IMR-90 (cell line): ENCODE results near the gene FAAP24. TPM values are rescaled to one million over a fixed set of nuclear protein-coding genes. Genes with fewer than 3 reads are reported as not detected.

ENCODE experiments used
- ATAC-seq: fragments of 200-7000 bp; cut with Tn5 transposase; 2 replicates; pipeline ENCODE4 v1.9.1; 2020; ENCODE audit warnings: low read depth, mild to moderate bottlenecking, moderate library complexity
- BruUV-seq: library from RNA; stranded (reverse); fragments of 400-500 nt; replicated peaks from 2 replicates; lab custom pipeline; 2021; lab: Mats Ljungman, UMichigan
- CTCF ChIA-PET: fragments of 300-600 bp; formaldehyde crosslinking; extraction: SDS; loops from one replicate; lab custom pipeline; 2021; ENCODE audit warnings: antibody characterized with exemption; lab: Yijun Ruan, JAX
- POLR2A ChIA-PET: fragments of 300-600 bp; sonication (Branson Sonifier 250); formaldehyde crosslinking; loops from one replicate; lab custom pipeline; 2022; ENCODE audit warnings: antibody characterized with exemption; ENCODE audit not compliant: unreplicated experiment; lab: Charles Lee
- DNase-seq: peaks from one replicate; pipeline ENCODE4 v3.0.0; 2013
- H2AFZ ChIP-seq: replicated peaks from 2 replicates; pipeline ENCODE3; 2013; ENCODE audit warnings: low read length, mild to moderate bottlenecking; ENCODE audit not compliant: poor library complexity
- H2AK5ac ChIP-seq: 2 replicates; pipeline ENCODE4 v1.6.1; 2013; ENCODE audit warnings: low read depth, low read length, inconsistent platforms
- H2AK9ac ChIP-seq: replicated peaks from 2 replicates; pipeline ENCODE3; 2013; ENCODE audit warnings: mild to moderate bottlenecking, low read depth, low read length, moderate library complexity; ENCODE audit not compliant: poor library complexity
- H2BK120ac ChIP-seq: 2 replicates; pipeline ENCODE4 v1.6.1; 2013; ENCODE audit warnings: low read depth, low read length, inconsistent platforms
- H2BK15ac ChIP-seq: 3 replicates; pipeline ENCODE4 v1.6.1; 2013; ENCODE audit warnings: low read depth, low read length, inconsistent platforms
- H2BK20ac ChIP-seq: 2 replicates; pipeline ENCODE4 v1.6.1; 2013; ENCODE audit warnings: low read depth, mild to moderate bottlenecking, inconsistent platforms, low read length, moderate library complexity
- H2BK5ac ChIP-seq: 2 replicates; pipeline ENCODE4 v1.6.1; 2013; ENCODE audit warnings: mild to moderate bottlenecking, low read depth, low read length, inconsistent platforms; ENCODE audit not compliant: poor library complexity, severe bottlenecking
- H3K14ac ChIP-seq: replicated peaks from 2 replicates; pipeline ENCODE4 v1.6.1; 2013; ENCODE audit warnings: low read depth, low read length, inconsistent platforms
- H3K18ac ChIP-seq: 2 replicates; pipeline ENCODE4 v1.6.1; 2013; ENCODE audit warnings: low read depth, low read length, control low read depth
- H3K23ac ChIP-seq: 2 replicates; pipeline ENCODE4 v1.6.1; 2013; ENCODE audit warnings: low read depth, low read length, inconsistent platforms
- H3K27ac ChIP-seq: 2 replicates; pipeline ENCODE4 v1.5.1; 2013; ENCODE audit warnings: mild to moderate bottlenecking, control low read depth, low read length; ENCODE audit not compliant: insufficient read depth
- H3K27me3 ChIP-seq: 2 replicates; pipeline ENCODE4 v1.6.1; 2013; ENCODE audit warnings: low read length; ENCODE audit not compliant: control insufficient read depth, insufficient read depth
- H3K36me3 ChIP-seq: 2 replicates; pipeline ENCODE4 v1.6.1; 2013; ENCODE audit warnings: low read length, mixed read lengths; ENCODE audit not compliant: control insufficient read depth, insufficient read depth
- H3K4ac ChIP-seq: 2 replicates; pipeline ENCODE4 v1.6.1; 2013; ENCODE audit warnings: low read depth, low read length, inconsistent platforms
- H3K4me1 ChIP-seq: 2 replicates; pipeline ENCODE4 v1.6.1; 2013; ENCODE audit warnings: low read length, mixed read lengths; ENCODE audit not compliant: control insufficient read depth, insufficient read depth
- H3K4me2 ChIP-seq: 2 replicates; pipeline ENCODE4 v1.6.1; 2013; ENCODE audit warnings: low read depth, mild to moderate bottlenecking, control low read depth, low read length, moderate library complexity
- H3K4me3 ChIP-seq: 2 replicates; pipeline ENCODE4 v1.5.1; 2013; ENCODE audit warnings: low read depth, mild to moderate bottlenecking, control low read depth, low read length, moderate library complexity; ENCODE audit not compliant: insufficient read depth
- H3K56ac ChIP-seq: 2 replicates; pipeline ENCODE4 v1.6.1; 2013; ENCODE audit warnings: low read length, inconsistent platforms; ENCODE audit not compliant: insufficient read depth; ENCODE audit errors: extremely low read depth
- H3K79me1 ChIP-seq, 2 experiments: 2 replicates each; pipeline ENCODE4 v1.6.1; 2013; ENCODE audit warnings: low read length in 2 of 2, inconsistent platforms in 1 of 2, low read depth in 1 of 2
- H3K9ac ChIP-seq: 2 replicates; pipeline ENCODE4 v1.6.1; 2013; ENCODE audit warnings: low read depth, low read length, control low read depth
- H3K9me1 ChIP-seq: 2 replicates; pipeline ENCODE4 v1.6.1; 2013; ENCODE audit warnings: low read length, inconsistent platforms; ENCODE audit not compliant: insufficient read depth
- H3K9me3 ChIP-seq: 2 replicates; pipeline ENCODE4 v1.6.1; 2013; ENCODE audit warnings: low read length; ENCODE audit not compliant: control insufficient read depth, insufficient read depth
- H4K20me1 ChIP-seq: 2 replicates; pipeline ENCODE4 v1.6.1; 2013; ENCODE audit warnings: low read length, inconsistent platforms; ENCODE audit not compliant: insufficient read depth
- H4K5ac ChIP-seq: 2 replicates; pipeline ENCODE4 v1.6.1; 2013; ENCODE audit warnings: mild to moderate bottlenecking, low read depth, low read length, control low read depth
- H4K8ac ChIP-seq, 2 experiments: 2 replicates each; pipeline ENCODE4 v1.6.1; 2013; ENCODE audit warnings: low read depth in 2 of 2, low read length in 2 of 2, control low read depth in 1 of 2, inconsistent platforms in 1 of 2
- H4K91ac ChIP-seq: 2 replicates; pipeline ENCODE4 v1.6.1; 2013; ENCODE audit warnings: low read depth, low read length, inconsistent platforms; ENCODE audit not compliant: insufficient read depth
- CEBPB ChIP-seq: IDR thresholded peaks from 2 replicates; pipeline ENCODE4 v1.6.1; 2012; ENCODE audit warnings: low read depth, low read length, improper control_type of control experiment
- NFE2L2 ChIP-seq: fragments of 150-350 bp; IDR thresholded peaks from 2 replicates; pipeline ENCODE4 v1.6.1; 2016; ENCODE audit warnings: low read depth, mild to moderate bottlenecking, low read length
- POLR2A ChIP-seq: IDR thresholded peaks from 2 replicates; pipeline ENCODE4 v1.6.1; 2012; ENCODE audit warnings: mild to moderate bottlenecking, low read depth, low read length
- RAD21 ChIP-seq: IDR thresholded peaks from 2 replicates; pipeline ENCODE4 v1.6.1; 2012; ENCODE audit warnings: low read length, improper control_type of control experiment
- RCOR1 ChIP-seq: IDR thresholded peaks from 2 replicates; pipeline ENCODE4 v1.6.1; 2012; ENCODE audit warnings: mild to moderate bottlenecking, low read length, improper control_type of control experiment; ENCODE audit not compliant: insufficient replicate concordance
- WGBS, 2 experiments: methylation state at CpG; one replicate each; pipeline versions ENCODE4 v1.1.5 to v1.1.7; 2013; ENCODE audit warnings: missing lambda C conversion rate in 2 of 2; ENCODE audit not compliant: insufficient read length in 1 of 2; ENCODE audit errors: extremely low coverage in 2 of 2; 5-methylcytosine and 5-hydroxymethylcytosine counted together
- dilution Hi-C: fragments of 300-500 bp; cut with HindIII; formaldehyde crosslinking; loops from one replicate; pipeline ENCODE4 v1.14.3; 2018; ENCODE audit warnings: low sequenced_read_pairs; ENCODE audit not compliant: unreplicated experiment
- in situ Hi-C: fragments of 300-500 bp; cut with MboI; formaldehyde crosslinking; loops from 3 replicates; pipeline ENCODE4 v1.14.3; 2019; ENCODE audit warnings: low sequenced_read_pairs, inconsistent platforms, mixed read lengths
- intact Hi-C: fragments of 100-400 bp; cut with micrococcal nuclease; formaldehyde crosslinking; loops from 2 replicates; pipeline ENCODE4 v1.10.0; 2022
- polyA plus RNA-seq, 3 experiments: library from polyadenylated mRNA; depleted of rRNA; stranded (reverse); fragments of >200 nt; gene quantifications; 2 replicates each; pipeline ENCODE4 v1.2.3, GENCODE V29; 2012; ENCODE audit warnings: low replicate concordance in 1 of 3
- total RNA-seq: library from RNA; depleted of rRNA; stranded (reverse); fragments of >200 nt; gene quantifications from 2 replicates; pipeline ENCODE4 v1.2.3, GENCODE V29; 2012
- TF ChIP-seq, protein P1 (sequence below): fragments of 150-350 bp; IDR thresholded peaks from 2 replicates; pipeline ENCODE4 v1.6.1; 2016; ENCODE audit warnings: low read depth, mild to moderate bottlenecking, low read length, moderate library complexity, borderline replicate concordance

Gene FAAP24
- total and polyA plus RNA-seq, 2 of the 4 experiments (the other 2 are of a cell fraction) = 2.2 to 2.3 TPM

DNA sequence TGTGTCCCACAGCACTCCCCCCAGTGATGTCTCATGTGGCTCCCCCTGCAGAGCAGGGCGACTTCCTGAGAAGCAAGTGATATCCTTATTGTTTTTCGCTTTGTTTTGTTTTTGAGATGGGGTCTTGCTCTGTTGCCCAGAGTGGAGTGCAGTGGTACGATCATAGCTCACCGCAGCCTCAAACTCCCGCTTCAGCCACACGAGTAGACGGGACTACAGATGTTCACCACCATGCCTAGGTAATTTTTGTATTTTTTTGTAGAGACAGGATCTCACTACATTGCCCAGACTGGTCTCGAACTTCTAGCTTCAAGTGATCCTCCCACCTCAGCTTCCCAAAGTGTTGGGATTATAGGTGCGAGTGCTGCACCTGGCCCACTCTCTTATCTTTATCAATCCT is 5.3 kb upstream of the FAAP24 start:
- Histone ChIP-seq H3K9ac (no peak overlapping the region), H2AK5ac (no peak overlapping the region), H3K4me2 (no peak overlapping the region), H3K4me1 (no peaks in the 10 kb centered on the region), H3K18ac (no peak overlapping the region), H3K4me3 (no peak overlapping the region), H3K79me1 (peaks cover 18 to 43% of the 10 kb centered on the region in 2 experiments), H3K4ac (no peak overlapping the region), H2AK9ac (no peak overlapping the region), H3K23ac (no peak overlapping the region), H4K8ac (no peak overlapping the region), H3K9me1 (no peaks in the 10 kb centered on the region; the same call in 1 of the 2 replicates), H3K9me3 (no peaks in the 10 kb centered on the region), H2BK15ac (no peak overlapping the region), H4K5ac (no peak overlapping the region), H4K91ac (no peak overlapping the region), H2BK120ac (no peak overlapping the region), H3K56ac (no peak overlapping the region), H2BK20ac (no peak overlapping the region), H2BK5ac (no peak overlapping the region), H4K20me1 (no peaks in the 10 kb centered on the region), H2AFZ (no peak overlapping the region), H3K27ac (no peak overlapping the region), H3K27me3 (no peaks in the 10 kb centered on the region), H3K14ac (no peak overlapping the region), H3K36me3 (peaks cover 22% of the 10 kb centered on the region)
- in situ Hi-C loops (no loop called here), dilution Hi-C loops (no loop called here), intact Hi-C loops (no loop called here)
- POLR2A ChIA-PET = no interaction called here
- no TSS peak for BruUV-seq
- WGBS, 2 experiments = no CpG with 5 or more reads among the region's 9 CpGs
- ATAC-seq (no peak), DNase-seq (no peak)
- CTCF ChIA-PET = interaction anchor here (0.9 kb wide), 1 partner anchor 71 kb away, joined by 3 read pairs; no protein-coding TSS in a partner anchor
- TF ChIP-seq CEBPB (no peak), RCOR1 (no peak), POLR2A (no peak), NFE2L2 (no peak), RAD21 (no peak)
- TF ChIP-seq, protein P1, sequence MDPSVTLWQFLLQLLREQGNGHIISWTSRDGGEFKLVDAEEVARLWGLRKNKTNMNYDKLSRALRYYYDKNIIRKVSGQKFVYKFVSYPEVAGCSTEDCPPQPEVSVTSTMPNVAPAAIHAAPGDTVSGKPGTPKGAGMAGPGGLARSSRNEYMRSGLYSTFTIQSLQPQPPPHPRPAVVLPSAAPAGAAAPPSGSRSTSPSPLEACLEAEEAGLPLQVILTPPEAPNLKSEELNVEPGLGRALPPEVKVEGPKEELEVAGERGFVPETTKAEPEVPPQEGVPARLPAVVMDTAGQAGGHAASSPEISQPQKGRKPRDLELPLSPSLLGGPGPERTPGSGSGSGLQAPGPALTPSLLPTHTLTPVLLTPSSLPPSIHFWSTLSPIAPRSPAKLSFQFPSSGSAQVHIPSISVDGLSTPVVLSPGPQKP = no peak
